ENCODE data around the gene TBC1D14. TPM values are rescaled to one million over a fixed set of nuclear protein-coding genes. Genes with fewer than 3 reads are reported as not detected.
A peak's percentile ranks its signal among the peaks of the same experiment; 100 is the strongest.

Gene TBC1D14
- total and polyA plus RNA-seq, 2 of the 4 experiments (the other 2 are of a cell fraction): 31.7 to 40.7 TPM

GRCh38 chr4:7073526-7074390 is 164.1 kb downstream of the TBC1D14 start:
- H2AK5ac ChIP-seq (ENCODE audit: low read depth, low read length): no peak overlapping the region
- dilution Hi-C loops (cut with HindIII; ENCODE audit: low sequenced_read_pairs, unreplicated experiment): no loop called here
- H3K14ac ChIP-seq (replicated peaks; ENCODE audit: low read depth, low read length): no peak overlapping the region
- no peak overlapping the region for H3K9ac ChIP-seq (ENCODE audit: low read depth, low read length)
- no peak overlapping the region for H3K4ac ChIP-seq (ENCODE audit: low read depth, low read length)
- no TSS peak for BruUV-seq (replicated peaks)
- H4K20me1 ChIP-seq (ENCODE audit: insufficient read depth, low read length): no peaks in the 10 kb centered on the region
- H2BK20ac ChIP-seq (ENCODE audit: low read depth, low read length): no peak overlapping the region
- no peaks in the 10 kb centered on the region for H3K36me3 ChIP-seq (ENCODE audit: control insufficient read depth, insufficient read depth, low read length)
- intact Hi-C loops (cut with micrococcal nuclease): no loop called here
- no peak overlapping the region for H3K4me2 ChIP-seq (ENCODE audit: low read depth, low read length)
- H4K5ac ChIP-seq (ENCODE audit: low read depth, low read length): no peak overlapping the region
- DNase-seq: peak; percentile 42
- H3K79me1 ChIP-seq (ENCODE audit: low read depth in 1 of 2, low read length in 2 of 2): no peaks in the 10 kb centered on the region
- ATAC-seq (ENCODE audit: low read depth): peak; percentile 42; the same call in 1 of the 2 replicates
- H2AK9ac ChIP-seq (replicated peaks; ENCODE audit: low read depth, low read length, poor library complexity): peak overlapping the region; percentile 32
- H3K27me3 ChIP-seq (ENCODE audit: control insufficient read depth, insufficient read depth, low read length): peaks cover 8% of the 10 kb centered on the region
- no peaks in the 10 kb centered on the region for H3K9me1 ChIP-seq (ENCODE audit: insufficient read depth, low read length)
- TF ChIP-seq, protein P1, sequence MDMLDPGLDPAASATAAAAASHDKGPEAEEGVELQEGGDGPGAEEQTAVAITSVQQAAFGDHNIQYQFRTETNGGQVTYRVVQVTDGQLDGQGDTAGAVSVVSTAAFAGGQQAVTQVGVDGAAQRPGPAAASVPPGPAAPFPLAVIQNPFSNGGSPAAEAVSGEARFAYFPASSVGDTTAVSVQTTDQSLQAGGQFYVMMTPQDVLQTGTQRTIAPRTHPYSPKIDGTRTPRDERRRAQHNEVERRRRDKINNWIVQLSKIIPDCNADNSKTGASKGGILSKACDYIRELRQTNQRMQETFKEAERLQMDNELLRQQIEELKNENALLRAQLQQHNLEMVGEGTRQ (IDR thresholded peaks at IDR 0.05; ENCODE audit: low read depth, low read length): peak; percentile 96
- TF ChIP-seq RFX5 (IDR thresholded peaks at IDR 0.05; ENCODE audit: low read depth, low read length) (no peak), ELK1 (IDR thresholded peaks at IDR 0.05; ENCODE audit: borderline replicate concordance, low read depth, low read length) (no peak), POLR2A (IDR thresholded peaks at IDR 0.05; ENCODE audit: low read depth, low read length) (no peak)
- H3K23ac ChIP-seq (ENCODE audit: low read depth, low read length): no peak overlapping the region
- peaks cover 5% of the 10 kb centered on the region; the same call in 1 of the 2 replicates for H3K4me1 ChIP-seq (ENCODE audit: control insufficient read depth, insufficient read depth, low read length)
- H3K4me3 ChIP-seq (ENCODE audit: insufficient read depth, low read depth, low read length): no peak overlapping the region
- no peak overlapping the region for H2BK5ac ChIP-seq (ENCODE audit: low read depth, low read length, poor library complexity, severe bottlenecking)
- ChIA-PET CTCF (interaction anchor here (0.6 to 0.8 kb wide), 2 partner anchors 99 to 200 kb away, joined by 3 to 4 read pairs; no protein-coding TSS in a partner anchor), POLR2A (ENCODE audit: unreplicated experiment) (no interaction called here)
- H4K8ac ChIP-seq (ENCODE audit: low read depth in 2 of 2, low read length in 2 of 2): no peak overlapping the region
- no peak overlapping the region for H2BK120ac ChIP-seq (ENCODE audit: low read depth, low read length)
- no peak overlapping the region for H3K27ac ChIP-seq (ENCODE audit: insufficient read depth, low read length)
- no peak overlapping the region for H2BK15ac ChIP-seq (ENCODE audit: low read depth, low read length)
- H2AFZ ChIP-seq (replicated peaks; ENCODE audit: low read length, poor library complexity): peak overlapping the region; percentile 49
- no peak overlapping the region for H4K91ac ChIP-seq (ENCODE audit: insufficient read depth, low read depth, low read length)
- no peaks in the 10 kb centered on the region for H3K9me3 ChIP-seq (ENCODE audit: control insufficient read depth, insufficient read depth, low read length)
- no peak overlapping the region for H3K18ac ChIP-seq (ENCODE audit: low read depth, low read length)
- H3K56ac ChIP-seq (ENCODE audit: extremely low read depth, insufficient read depth, low read length): no peak overlapping the region
- in situ Hi-C loops (cut with MboI; ENCODE audit: low sequenced_read_pairs): loop anchor here (5.0 kb wide), 1 partner anchor 351 kb away; no protein-coding TSS in a partner anchor
- 65% methylated on average over 12 of the region's 18 CpGs; no CpG with 5 or more reads in 1 of the 2 experiments for WGBS, 2 experiments (ENCODE audit: extremely low coverage in 2 of 2, insufficient read length in 1 of 2)
